B cell (primary cell): ENCODE results near the gene HBA1. TPM values are rescaled to one million over a fixed set of nuclear protein-coding genes. Genes with fewer than 3 reads are reported as not detected.
A peak's percentile ranks its signal among the peaks of the same experiment; 100 is the strongest.

ENCODE experiments used
- ATAC-seq: fragments of 200-7000 bp; cut with Tn5 transposase; one replicate; pipeline ENCODE4 v1.10.0; 2021; ENCODE audit warnings: low read depth, mild to moderate bottlenecking, moderate number of reproducible peaks, moderate library complexity
- CTCF ChIA-PET: fragments of 350-600 bp; sonication (Branson Sonifier 250); formaldehyde crosslinking; loops from one replicate; lab custom pipeline; 2021; ENCODE audit warnings: antibody characterized with exemption, inconsistent platforms; lab: Charles Lee
- POLR2A ChIA-PET: fragments of 350-600 bp; sonication (Branson Sonifier 250); formaldehyde crosslinking; loops from one replicate; lab custom pipeline; 2021; ENCODE audit warnings: antibody characterized with exemption; lab: Charles Lee
- DNase-seq: peaks from one replicate; pipeline ENCODE4 v3.0.0; 2013
- H2AFZ ChIP-seq: 2 replicates; pipeline ENCODE4 v1.6.1; 2012; ENCODE audit warnings: mild to moderate bottlenecking, low read depth, low read length; ENCODE audit not compliant: insufficient read depth, poor library complexity, severe bottlenecking
- H3K27ac ChIP-seq, 2 donors: 1 replicate in 1 of 2; 2 replicates in 1 of 2; pipeline ENCODE4 v1.5.1; 2012 to 2013; ENCODE audit warnings: low read length in 2 of 2, mild to moderate bottlenecking in 2 of 2, moderate library complexity in 1 of 2
- H3K27me3 ChIP-seq, 4 experiments: fragments of 200-600 bp in 1 of 4; sonication (generic) in 1 of 4; replicated peaks in 1 of 4; 1 replicate in 2 of 4; 2 replicates in 2 of 4; pipeline versions ENCODE4 v1.6.1 to v1.7.0; 2013 to 2016; ENCODE audit warnings: low read length in 3 of 4, mild to moderate bottlenecking in 2 of 4, mixed read lengths in 1 of 4, moderate library complexity in 1 of 4; ENCODE audit not compliant: insufficient read depth in 4 of 4, control insufficient read depth in 3 of 4; ENCODE audit errors: control extremely low read depth in 1 of 4
- H3K36me3 ChIP-seq, 2 experiments: replicated peaks in 1 of 2; 1 replicate in 1 of 2; 2 replicates in 1 of 2; pipeline versions ENCODE4 v1.6.1 to v1.7.1; 2013; ENCODE audit warnings: low read length in 1 of 2; ENCODE audit not compliant: insufficient read depth in 2 of 2, control insufficient read depth in 1 of 2; ENCODE audit errors: control extremely low read depth in 1 of 2, extremely low read depth in 1 of 2
- H3K4me1 ChIP-seq, 2 donors: fragments of 200-600 bp in 1 of 2; sonication (generic) in 1 of 2; 1 replicate in 1 of 2; 2 replicates in 1 of 2; pipeline versions ENCODE4 v1.5.1 to v1.6.1; 2013 to 2017; ENCODE audit warnings: low read length in 2 of 2; ENCODE audit not compliant: control insufficient read depth in 2 of 2, insufficient read depth in 2 of 2
- H3K4me2 ChIP-seq: replicated peaks from 2 replicates; pipeline ENCODE3; 2012; ENCODE audit warnings: mild to moderate bottlenecking, low read depth, low read length; ENCODE audit not compliant: poor library complexity, severe bottlenecking
- H3K4me3 ChIP-seq, 5 experiments: fragments of 200-600 bp in 1 of 5; sonication (generic) in 1 of 5; 1 replicate in 3 of 5; 2 replicates in 2 of 5; pipeline versions ENCODE4 v1.5.1 to v1.7.0; 2011 to 2016; ENCODE audit warnings: low read length in 4 of 5, mild to moderate bottlenecking in 4 of 5, low read depth in 2 of 5, control low read depth in 1 of 5, moderate library complexity in 1 of 5; ENCODE audit not compliant: insufficient read depth in 1 of 5; ENCODE audit errors: control extremely low read depth in 1 of 5, extremely low read depth in 1 of 5
- H3K79me2 ChIP-seq: fragments of 200-600 bp; sonication (generic); one replicate; pipeline ENCODE4 v1.6.0; 2016; ENCODE audit warnings: low read length; ENCODE audit not compliant: control insufficient read depth, insufficient read depth
- H3K9ac ChIP-seq: fragments of 200-600 bp; sonication (generic); 2 replicates; pipeline ENCODE4 v1.6.1; 2017; ENCODE audit warnings: mild to moderate bottlenecking, low read length, moderate library complexity
- H3K9me3 ChIP-seq, 3 donors: one replicate each; pipeline versions ENCODE4 v1.6.1 to v1.7.1; 2013; ENCODE audit warnings: low read length in 2 of 3; ENCODE audit not compliant: control insufficient read depth in 2 of 3, insufficient read depth in 1 of 3; ENCODE audit errors: control extremely low read depth in 1 of 3
- H4K20me1 ChIP-seq: 2 replicates; pipeline ENCODE4 v1.6.0; 2012; ENCODE audit warnings: mild to moderate bottlenecking, low read length; ENCODE audit not compliant: insufficient read depth, control insufficient read depth, poor library complexity, severe bottlenecking
- H3K27ac Mint-ChIP-seq: one replicate; pipeline ENCODE4 v1.8.0; 2021; ENCODE audit warnings: mixed read lengths
- H3K27me3 Mint-ChIP-seq: one replicate; pipeline ENCODE4 v1.8.0; 2021; ENCODE audit warnings: mixed read lengths
- H3K4me1 Mint-ChIP-seq: one replicate; pipeline ENCODE4 v1.8.0; 2021; ENCODE audit warnings: mixed read lengths
- H3K4me3 Mint-ChIP-seq: one replicate; pipeline ENCODE4 v1.8.0; 2021; ENCODE audit warnings: mixed read lengths
- H3K9me3 Mint-ChIP-seq: one replicate; pipeline ENCODE4 v1.8.0; 2022; ENCODE audit warnings: mixed read lengths; ENCODE audit not compliant: insufficient read depth
- EZH2 ChIP-seq: IDR thresholded peaks from 2 replicates; pipeline ENCODE4 v1.6.1; 2012; ENCODE audit warnings: borderline replicate concordance, low read depth, mild to moderate bottlenecking, moderate library complexity, low read length; ENCODE audit not compliant: insufficient read depth, poor library complexity, severe bottlenecking
- WGBS: methylation state at CpG from one replicate; pipeline ENCODE4 v1.1.5; 2013; ENCODE audit warnings: missing lambda C conversion rate; ENCODE audit not compliant: insufficient coverage; 5-methylcytosine and 5-hydroxymethylcytosine counted together
- intact Hi-C: fragments of 100-400 bp; cut with micrococcal nuclease; formaldehyde crosslinking; loops from one replicate; pipeline ENCODE4 v1.10.0; 2022
- polyA plus RNA-seq: library from polyadenylated mRNA; depleted of rRNA; stranded (reverse); fragments of >200 nt; gene quantifications from 2 replicates; pipeline ENCODE4 v1.2.3, GENCODE V29; 2012
- total RNA-seq, 2 donors: library from RNA; stranded (reverse); fragments of 120-200 nt in 1 of 2; gene quantifications; 1 replicate in 1 of 2; 2 replicates in 1 of 2; pipeline versions ENCODE4 v1.2.3 to v1.2.4, GENCODE V29; 2013 to 2022
- TF ChIP-seq, protein P1 (sequence below): fragments of 200-600 bp; IDR thresholded peaks from one replicate; pipeline ENCODE4 v1.8.0; 2022; ENCODE audit warnings: antibody characterized with exemption, mild to moderate bottlenecking

HBA1 gene
- total and polyA plus RNA-seq, 2 donors (not counting 1 experiment from before 2014, with no cell fraction given): 38.5 to 283 TPM

DNA sequence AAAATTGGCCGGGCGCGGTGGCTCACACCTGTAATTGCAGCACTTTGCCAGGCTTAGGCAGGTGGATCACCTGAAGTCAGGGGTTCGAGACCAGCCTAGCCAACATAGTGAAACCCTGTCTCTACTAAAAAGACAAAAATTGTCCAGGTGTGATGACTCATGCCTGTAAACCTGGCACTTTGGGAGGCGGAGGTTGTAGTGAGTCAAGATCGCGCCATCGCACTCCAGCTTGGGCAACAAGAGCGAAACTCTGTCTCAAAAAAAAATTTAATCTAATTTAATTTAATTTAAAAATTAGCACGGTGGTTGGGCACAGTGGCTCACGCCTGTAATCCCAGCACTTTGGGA is 2.2 kb downstream of the HBA1 start:
- TF ChIP-seq, protein P1, sequence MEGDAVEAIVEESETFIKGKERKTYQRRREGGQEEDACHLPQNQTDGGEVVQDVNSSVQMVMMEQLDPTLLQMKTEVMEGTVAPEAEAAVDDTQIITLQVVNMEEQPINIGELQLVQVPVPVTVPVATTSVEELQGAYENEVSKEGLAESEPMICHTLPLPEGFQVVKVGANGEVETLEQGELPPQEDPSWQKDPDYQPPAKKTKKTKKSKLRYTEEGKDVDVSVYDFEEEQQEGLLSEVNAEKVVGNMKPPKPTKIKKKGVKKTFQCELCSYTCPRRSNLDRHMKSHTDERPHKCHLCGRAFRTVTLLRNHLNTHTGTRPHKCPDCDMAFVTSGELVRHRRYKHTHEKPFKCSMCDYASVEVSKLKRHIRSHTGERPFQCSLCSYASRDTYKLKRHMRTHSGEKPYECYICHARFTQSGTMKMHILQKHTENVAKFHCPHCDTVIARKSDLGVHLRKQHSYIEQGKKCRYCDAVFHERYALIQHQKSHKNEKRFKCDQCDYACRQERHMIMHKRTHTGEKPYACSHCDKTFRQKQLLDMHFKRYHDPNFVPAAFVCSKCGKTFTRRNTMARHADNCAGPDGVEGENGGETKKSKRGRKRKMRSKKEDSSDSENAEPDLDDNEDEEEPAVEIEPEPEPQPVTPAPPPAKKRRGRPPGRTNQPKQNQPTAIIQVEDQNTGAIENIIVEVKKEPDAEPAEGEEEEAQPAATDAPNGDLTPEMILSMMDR: no peak
- TF ChIP-seq EZH2: no peak
- intact Hi-C loops: no loop called here
- H3K36me3 ChIP-seq: no peaks in the 10 kb centered on the region
- H2AFZ ChIP-seq: no peak overlapping the region
- ChIA-PET POLR2A (no interaction called here), CTCF (interaction anchor here (1.6 kb wide), 1 partner anchor 113 kb away, joined by 4 read pairs; no protein-coding TSS in a partner anchor)
- peaks cover 0 to 4% (median 0%) of the 10 kb centered on the region in 3 donors for H3K9me3 ChIP-seq
- no peaks in the 10 kb centered on the region for H4K20me1 ChIP-seq
- no peak overlapping the region for H3K4me3 ChIP-seq
- H3K4me2 ChIP-seq: no peak overlapping the region
- Mint-ChIP-seq H3K4me3 (no peak overlapping the region), H3K4me1 (peaks cover 26% of the 10 kb centered on the region), H3K9me3 (no peaks in the 10 kb centered on the region), H3K27me3 (peaks cover 34% of the 10 kb centered on the region), H3K27ac (no peak overlapping the region)
- WGBS: 84% methylated on average over 4 of the region's 11 CpGs
- H3K27ac ChIP-seq: no peak overlapping the region
- no peaks in the 10 kb centered on the region for H3K79me2 ChIP-seq
- H3K4me1 ChIP-seq: peaks cover 14 to 22% of the 10 kb centered on the region in 2 donors
- H3K27me3 ChIP-seq: peaks cover 0 to 52% (median 27%) of the 10 kb centered on the region in 4 experiments
- no peak for DNase-seq
- no peak for ATAC-seq
- H3K9ac ChIP-seq: no peak overlapping the region

DNA sequence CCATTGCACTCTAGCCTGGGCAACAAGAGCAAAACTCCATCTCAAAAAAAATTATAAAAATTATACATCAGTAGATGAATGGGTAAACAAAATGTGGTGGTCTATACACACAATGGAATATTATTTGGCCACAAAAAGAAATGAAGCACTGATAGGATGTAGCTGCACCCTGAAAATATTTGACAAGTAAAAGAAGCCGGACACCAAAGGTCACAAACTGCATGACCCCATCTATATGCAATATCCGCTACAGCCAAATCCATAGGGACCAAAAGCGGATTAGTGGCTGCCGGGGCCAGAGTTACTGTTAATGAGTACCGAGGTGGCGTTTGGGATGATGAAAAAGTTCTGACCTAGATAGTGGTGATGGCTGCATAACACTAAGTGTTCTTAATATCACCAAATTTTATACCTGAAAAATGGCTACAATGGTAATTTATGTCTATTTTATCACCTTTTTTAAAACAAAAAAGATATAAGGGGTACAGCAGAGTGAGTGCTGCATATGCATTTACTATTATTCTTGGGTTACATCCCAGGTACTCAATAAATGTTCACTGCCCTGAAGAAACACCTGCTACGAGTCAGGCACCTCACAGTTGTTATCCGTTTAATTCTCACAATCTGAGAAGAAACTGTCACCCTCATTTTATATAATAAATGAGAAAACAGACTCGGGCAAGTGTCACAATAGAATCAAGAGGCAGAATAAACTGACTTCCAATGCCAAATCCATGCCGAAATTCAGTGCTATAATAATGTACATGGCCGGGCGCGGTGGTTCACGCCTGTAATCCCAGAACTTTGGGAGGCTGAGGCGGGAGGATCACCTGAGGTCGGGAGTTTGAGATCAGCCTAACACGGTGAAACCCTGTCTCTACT is 3.0 kb downstream of the HBA1 start:
- peaks cover 14 to 22% of the 10 kb centered on the region in 2 donors for H3K4me1 ChIP-seq
- peaks cover 0 to 50% (median 27%) of the 10 kb centered on the region in 4 experiments for H3K27me3 ChIP-seq
- Mint-ChIP-seq H3K27ac (no peak overlapping the region), H3K4me1 (peaks cover 22% of the 10 kb centered on the region), H3K9me3 (no peaks in the 10 kb centered on the region), H3K27me3 (peaks cover 31% of the 10 kb centered on the region), H3K4me3 (peak overlapping the region; percentile 41)
- ChIA-PET CTCF (interaction anchor here (3.9 to 4.1 kb wide), 2 partner anchors 62 to 73 kb away, joined by 21 to 34 read pairs; no protein-coding TSS in a partner anchor), POLR2A (interaction anchor here (0.6 kb wide), 1 partner anchor 21 kb away, joined by 5 read pairs; no protein-coding TSS in a partner anchor)
- intact Hi-C loops: loop anchor here (2.0 kb wide), 1 partner anchor 41 kb away; the partner anchor contains the start of gene NPRL3
- peaks cover 0 to 4% (median 0%) of the 10 kb centered on the region in 3 donors for H3K9me3 ChIP-seq
- DNase-seq: peak; percentile 5
- no peak overlapping the region for H3K9ac ChIP-seq
- peak overlapping the region; percentile 94 for H3K4me2 ChIP-seq
- H3K79me2 ChIP-seq: no peaks in the 10 kb centered on the region
- no peaks in the 10 kb centered on the region for H4K20me1 ChIP-seq
- no peak overlapping the region for H3K4me3 ChIP-seq
- TF ChIP-seq EZH2: no peak
- TF ChIP-seq, protein P1: no peak
- no peak for ATAC-seq
- no peak overlapping the region for H2AFZ ChIP-seq
- H3K27ac ChIP-seq: no peak overlapping the region
- H3K36me3 ChIP-seq: no peaks in the 10 kb centered on the region
- WGBS: 75% methylated on average over 9 of the region's 17 CpGs
